ENCODE data around the gene WWOX. TPM values are rescaled to one million over a fixed set of nuclear protein-coding genes. Genes with fewer than 3 reads are reported as not detected.

The WWOX gene
- total RNA-seq, 1 experiment from 2014 or later, result 20.3 TPM

- no peak for DNase-seq (ENCODE audit: low read depth)
These were observed 510.2 kb downstream of the WWOX start for GRCh38 chr16:78609402-78610274.

DNA sequence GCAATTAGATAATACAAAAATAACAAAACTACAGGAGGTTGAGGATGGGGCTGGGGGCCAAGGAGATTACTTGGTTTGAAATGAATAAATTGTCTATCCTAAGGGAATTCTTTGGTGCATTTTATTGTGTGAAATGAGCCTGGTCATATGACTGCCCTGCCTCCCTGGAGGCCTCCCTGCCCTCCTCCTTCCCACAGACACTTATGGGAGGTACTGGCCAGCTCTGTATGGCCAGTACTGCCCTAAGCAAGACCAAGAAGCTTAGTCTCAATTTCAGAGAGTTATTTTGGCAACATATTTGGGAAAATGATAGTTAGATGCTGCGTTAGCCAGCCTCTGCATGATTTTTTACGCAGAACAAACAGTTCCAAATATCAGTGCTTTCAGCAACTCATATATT is 511.9 kb downstream of the WWOX start:
- DNase-seq (ENCODE audit: low read depth), result no peak

- no peak for DNase-seq (ENCODE audit: low read depth)
These were observed 520.4 kb downstream of the WWOX start for GRCh38 chr16:78619811-78620210.

- no peak for DNase-seq (ENCODE audit: low read depth)
These were observed 520.8 kb downstream of the WWOX start for GRCh38 chr16:78620291-78620690.

DNA sequence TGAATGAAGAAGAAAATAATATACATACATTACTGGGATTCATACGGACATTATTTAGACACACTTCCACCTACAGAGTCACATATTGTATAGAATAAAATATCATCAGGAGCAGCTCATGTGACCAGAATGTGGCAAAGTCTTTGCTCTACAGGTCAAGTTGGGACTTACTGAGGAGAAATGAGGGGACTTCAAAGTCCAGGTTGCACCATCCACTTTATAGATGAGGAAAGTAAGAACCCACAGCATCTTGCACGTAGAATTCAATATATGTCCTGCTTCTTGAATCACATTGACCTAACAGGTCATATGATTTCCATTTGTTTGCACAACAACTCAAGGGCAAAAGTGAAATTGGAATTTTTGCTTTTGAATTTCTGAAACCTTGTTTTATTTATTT is 524.3 kb downstream of the WWOX start:
- DNase-seq (ENCODE audit: low read depth), result no peak

GRCh38 chr16:78624366-78624765 is 524.9 kb downstream of the WWOX start:
- DNase-seq (ENCODE audit: low read depth), result no peak

DNA sequence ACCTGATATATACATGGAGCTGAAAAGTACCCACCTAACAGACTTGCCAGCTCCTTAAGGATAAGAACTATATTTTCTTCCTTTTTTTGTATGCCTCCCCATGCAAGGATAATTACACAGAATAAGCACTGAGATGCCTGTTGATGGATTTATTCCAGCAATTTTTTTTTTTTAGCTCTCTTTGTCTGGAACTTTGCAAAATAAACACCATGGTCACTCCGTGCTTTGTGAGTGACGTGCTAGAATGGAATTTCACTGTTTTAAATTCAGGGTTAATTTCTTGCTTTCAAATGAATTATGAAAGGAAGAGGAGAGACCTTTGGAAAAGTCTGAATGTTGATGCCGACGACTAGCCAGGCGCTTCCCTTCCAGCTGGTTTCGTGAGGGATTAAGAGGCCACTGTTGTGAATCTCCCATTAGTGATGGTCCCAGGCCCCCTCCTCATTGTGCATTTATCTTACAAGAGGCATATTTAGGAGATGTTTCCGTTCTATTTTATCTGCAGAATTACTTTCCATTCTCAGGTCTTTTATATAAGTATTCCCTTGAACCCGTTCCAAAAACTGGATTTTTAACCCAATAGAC is 529.1 kb downstream of the WWOX start:
- no peak for DNase-seq (ENCODE audit: low read depth)

- no peak for DNase-seq (ENCODE audit: low read depth)
These were observed 529.7 kb downstream of the WWOX start for GRCh38 chr16:78629173-78629572.

DNA sequence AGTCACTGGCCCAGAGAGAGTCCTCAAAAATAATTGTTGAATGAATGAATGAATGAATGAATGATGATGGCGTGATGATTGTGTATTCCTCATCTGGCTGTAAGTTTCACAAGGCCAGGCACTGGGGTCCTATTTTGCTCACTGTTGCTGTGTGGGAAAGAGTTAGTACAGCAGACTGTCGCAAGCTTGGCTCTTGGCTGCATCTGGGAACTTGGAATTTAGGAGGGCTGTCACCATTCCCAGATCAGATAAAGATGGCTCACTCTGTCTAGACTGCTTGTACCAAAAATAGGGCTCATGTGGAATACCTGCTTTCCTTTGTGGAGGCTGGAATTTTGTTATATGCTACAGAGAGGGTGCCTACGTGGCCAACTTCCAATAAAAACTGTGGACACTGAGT is 530.6 kb downstream of the WWOX start:
- DNase-seq (ENCODE audit: low read depth), result no peak

GRCh38 chr16:78633551-78633950 is 534.1 kb downstream of the WWOX start:
- DNase-seq (ENCODE audit: low read depth), result no peak

DNA sequence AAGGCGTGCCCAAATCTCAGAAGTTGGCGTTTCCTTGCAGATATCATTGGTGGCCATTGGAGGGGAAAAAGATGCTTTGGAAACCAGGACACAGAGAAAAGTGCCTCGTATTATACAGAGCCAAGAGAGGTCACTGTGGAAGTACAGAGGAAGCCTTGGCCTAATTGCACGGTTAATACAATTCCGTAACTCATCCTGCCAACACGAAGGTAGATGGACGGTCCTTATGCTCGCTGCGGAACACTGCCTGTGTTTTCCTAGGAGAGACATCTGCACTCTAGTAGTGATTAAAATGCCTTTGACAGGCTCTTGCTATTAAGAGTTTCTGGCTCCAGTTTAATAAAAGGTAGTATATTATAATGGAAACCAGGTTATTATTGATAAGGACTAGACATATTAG is 536.4 kb downstream of the WWOX start:
- DNase-seq (ENCODE audit: low read depth), result no peak

- DNase-seq (ENCODE audit: low read depth), result no peak
These were observed 538.9 kb downstream of the WWOX start for GRCh38 chr16:78638371-78638770.

DNA sequence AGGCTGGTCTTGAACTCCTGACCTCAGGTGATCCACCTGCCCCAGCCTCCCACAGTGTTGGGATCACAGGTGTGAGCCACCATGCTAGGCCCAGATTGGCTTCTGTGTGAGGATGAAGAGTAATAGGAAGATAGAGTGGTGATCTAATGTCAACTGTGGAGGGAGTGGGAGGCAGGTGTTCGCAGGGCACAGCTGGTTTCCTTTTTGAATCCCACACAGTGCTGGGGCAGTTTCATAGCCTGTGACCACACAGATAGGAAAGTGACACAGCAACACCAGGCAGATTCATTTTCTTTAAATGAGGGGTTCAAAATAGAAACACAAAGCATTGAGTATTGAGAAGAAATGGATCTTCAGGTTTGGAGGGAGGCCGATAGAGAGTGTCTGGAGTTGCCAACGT is 540.3 kb downstream of the WWOX start:
- no peak for DNase-seq (ENCODE audit: low read depth)

GRCh38 chr16:78640886-78641285 is 541.4 kb downstream of the WWOX start:
- no peak for DNase-seq (ENCODE audit: low read depth)

- no peak for DNase-seq (ENCODE audit: low read depth)
These were observed 542.0 kb downstream of the WWOX start for GRCh38 chr16:78641433-78641832.

- DNase-seq (ENCODE audit: low read depth), result no peak
These were observed 543.3 kb downstream of the WWOX start for GRCh38 chr16:78642621-78643285.

GRCh38 chr16:78645657-78646056 is 546.2 kb downstream of the WWOX start:
- no peak for DNase-seq (ENCODE audit: low read depth)

DNA sequence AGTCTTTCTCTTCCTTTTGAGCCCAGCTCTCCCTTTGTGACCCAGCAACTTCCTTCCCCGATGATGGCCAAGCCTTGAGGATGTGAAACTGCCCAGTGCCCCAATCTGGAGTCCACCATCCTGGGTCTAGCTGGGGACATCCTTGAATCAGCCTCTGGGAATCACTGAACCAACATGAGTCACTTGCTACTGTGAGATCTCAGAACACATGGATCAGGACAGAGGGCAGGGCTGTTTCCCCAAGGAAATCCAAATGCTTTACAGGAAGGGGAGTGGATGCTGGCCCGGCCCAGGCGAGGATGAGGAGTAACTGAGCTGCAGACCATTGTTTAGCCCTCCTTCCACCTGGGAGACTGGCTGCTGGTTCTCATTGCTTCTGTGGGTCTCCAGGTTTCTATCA is 547.6 kb downstream of the WWOX start:
- DNase-seq (ENCODE audit: low read depth), result no peak

- DNase-seq (ENCODE audit: low read depth), result no peak
These were observed 548.0 kb downstream of the WWOX start for GRCh38 chr16:78647491-78647890.

- DNase-seq (ENCODE audit: low read depth), result no peak
These were observed 549.1 kb downstream of the WWOX start for GRCh38 chr16:78648517-78648916.

DNA sequence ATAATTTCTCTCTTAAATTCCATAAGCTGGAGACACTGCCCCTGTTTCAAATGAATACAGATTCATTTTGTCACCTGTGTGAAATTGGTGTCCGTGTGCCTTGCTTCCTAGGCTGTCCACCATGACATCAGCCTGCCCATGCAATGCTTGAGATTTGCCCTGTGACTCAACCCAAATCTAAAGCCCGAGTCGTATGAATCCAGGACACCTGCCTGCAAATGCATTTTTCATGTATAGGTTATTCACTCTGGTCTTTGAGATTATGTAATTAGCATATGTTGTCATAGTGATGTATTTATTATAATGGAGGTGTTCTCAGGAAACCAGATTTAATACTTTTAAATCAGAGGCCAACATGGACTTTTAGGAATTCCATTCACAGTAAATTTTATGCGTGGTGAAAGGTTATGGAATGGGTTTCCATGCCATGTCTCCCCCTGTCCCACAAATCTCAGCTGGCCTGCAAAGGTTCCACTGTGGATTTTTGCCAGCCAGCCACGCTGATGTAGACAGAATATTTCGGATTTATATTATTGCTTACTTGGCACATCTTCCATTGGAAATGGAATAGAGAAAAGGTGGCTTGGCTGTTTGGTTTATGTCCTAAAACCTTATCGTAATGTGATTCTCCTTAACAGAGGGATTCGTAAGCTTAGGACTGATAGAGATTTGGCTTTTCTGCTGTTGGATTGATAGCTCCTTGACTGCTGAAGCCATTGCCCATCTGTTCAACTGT is 551.1 kb downstream of the WWOX start:
- no peak for DNase-seq (ENCODE audit: low read depth)

GRCh38 chr16:78654929-78655328 is 555.5 kb downstream of the WWOX start:
- DNase-seq (ENCODE audit: low read depth), result no peak
